Panc1 (cell line): ENCODE measurements around the gene HNF1A. TPM values are rescaled to one million over a fixed set of nuclear protein-coding genes. Genes with fewer than 3 reads are reported as not detected.

Experiments
- ATAC-seq: fragments of 200-7000 bp; cut with Tn5 transposase; 2 replicates; pipeline ENCODE4 v1.9.1; 2020; ENCODE audit warnings: mild to moderate bottlenecking, moderate library complexity
- BruUV-seq: library from RNA; stranded (reverse); fragments of 400-500 nt; replicated peaks from 2 replicates; lab custom pipeline; 2021; lab: Mats Ljungman, UMichigan
- CTCF ChIA-PET: fragments of 300-600 bp; sonication (Branson Sonifier 250); formaldehyde crosslinking; loops from one replicate; lab custom pipeline; 2022; ENCODE audit warnings: antibody characterized with exemption; lab: Charles Lee
- POLR2A ChIA-PET: fragments of 300-600 bp; sonication (Branson Sonifier 250); formaldehyde crosslinking; loops from one replicate; lab custom pipeline; 2022; ENCODE audit warnings: antibody characterized with exemption; lab: Charles Lee
- DNase-seq: peaks from one replicate; pipeline ENCODE4 v3.0.0-alpha.2; 2010; ENCODE audit warnings: low read depth, low spot score
- H3K27ac ChIP-seq: 2 replicates; pipeline ENCODE4 v1.5.1; 2011; ENCODE audit warnings: mild to moderate bottlenecking, low read length, inconsistent platforms
- H3K27me3 ChIP-seq: fragments of 200-500 bp; sonication (Bioruptor generic); 2 replicates; pipeline ENCODE4 v1.6.0; 2014; ENCODE audit warnings: low read length, inconsistent platforms; ENCODE audit not compliant: control insufficient read depth, insufficient read depth
- H3K36me3 ChIP-seq: fragments of 200-500 bp; sonication (Bioruptor generic); 2 replicates; pipeline ENCODE4 v1.5.1; 2014; ENCODE audit warnings: inconsistent platforms, mild to moderate bottlenecking, low read length, moderate library complexity; ENCODE audit not compliant: control insufficient read depth, insufficient read depth
- H3K4me1 ChIP-seq: 2 replicates; pipeline ENCODE4 v1.5.1; 2011; ENCODE audit warnings: inconsistent platforms, mild to moderate bottlenecking, low read length, moderate library complexity; ENCODE audit not compliant: control insufficient read depth, insufficient read depth
- H3K4me3 ChIP-seq, 2 experiments: 2 replicates each; pipeline ENCODE4 v1.5.1; 2011 to 2012; ENCODE audit warnings: low read depth in 2 of 2, low read length in 2 of 2, mild to moderate bottlenecking in 2 of 2, inconsistent platforms in 1 of 2, moderate library complexity in 1 of 2
- H3K9me3 ChIP-seq: fragments of 200-500 bp; sonication (Bioruptor generic); 2 replicates; pipeline ENCODE4 v1.5.1; 2014; ENCODE audit warnings: low read depth, mild to moderate bottlenecking, inconsistent platforms, low read length, moderate library complexity; ENCODE audit not compliant: control insufficient read depth, insufficient read depth
- CTCF ChIP-seq: fragments of 450-650 bp; IDR thresholded peaks from 2 replicates; pipeline ENCODE4 v1.5.1; 2017; ENCODE audit warnings: mild to moderate bottlenecking
- POLR2AphosphoS5 ChIP-seq: IDR thresholded peaks from 2 replicates; pipeline ENCODE4 v1.6.1; 2012; ENCODE audit warnings: mild to moderate bottlenecking, low read depth, low read length, moderate library complexity
- REST ChIP-seq, 2 experiments: IDR thresholded peaks; 2 replicates each; pipeline ENCODE4 v1.6.1; 2011 to 2012; ENCODE audit warnings: low read depth in 2 of 2, control low read depth in 1 of 2, low read length in 1 of 2, mild to moderate bottlenecking in 1 of 2, moderate library complexity in 1 of 2; ENCODE audit not compliant: insufficient read depth in 1 of 2
- SIN3A ChIP-seq: IDR thresholded peaks from 2 replicates; pipeline ENCODE4 v1.6.1; 2012; ENCODE audit warnings: low read depth, mild to moderate bottlenecking, low read length, moderate library complexity, borderline replicate concordance; ENCODE audit not compliant: insufficient read depth
- TCF7L2 ChIP-seq: IDR thresholded peaks from 2 replicates; pipeline ENCODE4 v1.6.1; 2011; ENCODE audit warnings: mild to moderate bottlenecking, low read depth, low read length, inconsistent platforms
- in situ Hi-C: cut with HindIII; loops from 2 replicates; pipeline ENCODE4 v1.10.0; 2016; ENCODE audit warnings: low sequenced_read_pairs, low pct_unique_long_range_greater_than_20kb
- intact Hi-C: fragments of 100-400 bp; cut with micrococcal nuclease; formaldehyde crosslinking; loops from one replicate; pipeline ENCODE4 v1.10.0; 2022; ENCODE audit not compliant: unreplicated experiment
- total RNA-seq: library from RNA; stranded (reverse); gene quantifications from one replicate; pipeline ENCODE4 v1.2.1, GENCODE V29; 2021; ENCODE audit not compliant: unreplicated experiment

HNF1A gene
- total RNA-seq, 1 experiment from 2014 or later, result 0.26 TPM

- intact Hi-C loops (no loop called here), in situ Hi-C loops (no loop called here)
- H3K27ac ChIP-seq, result no peak overlapping the region
- ATAC-seq (peak; percentile 55; the same call in 1 of the 2 replicates), DNase-seq (no peak)
- no TSS peak for BruUV-seq
- no peaks in the 10 kb centered on the region for H3K27me3 ChIP-seq
- ChIA-PET CTCF (no interaction called here), POLR2A (no interaction called here)
- H3K4me1 ChIP-seq, result no peaks in the 10 kb centered on the region
- no peaks in the 10 kb centered on the region for H3K9me3 ChIP-seq
- H3K4me3 ChIP-seq, result no peak overlapping the region
- no peak for TF ChIP-seq REST (IDR thresholded peaks at IDR 0.05; ENCODE audit: insufficient read depth in 1 of 2, low read depth in 2 of 2, low read length in 1 of 2)
- TF ChIP-seq CTCF, result no peak
- no peak for TF ChIP-seq POLR2AphosphoS5
- no peak for TF ChIP-seq TCF7L2
- no peak for TF ChIP-seq SIN3A
- no peaks in the 10 kb centered on the region for H3K36me3 ChIP-seq
Measured at GRCh38 chr12:120999191-121000120, 21.1 kb downstream of the HNF1A start.

- intact Hi-C loops (no loop called here), in situ Hi-C loops (no loop called here)
- no peak for DNase-seq
- ChIA-PET CTCF (no interaction called here), POLR2A (no interaction called here)
- no peaks in the 10 kb centered on the region for H3K4me1 ChIP-seq
- no TSS peak for BruUV-seq
- no peak overlapping the region for H3K27ac ChIP-seq
- no peak for ATAC-seq
- no peak overlapping the region for H3K4me3 ChIP-seq
- TF ChIP-seq POLR2AphosphoS5, result no peak
- no peak for TF ChIP-seq SIN3A
- no peaks in the 10 kb centered on the region for H3K36me3 ChIP-seq
- no peaks in the 10 kb centered on the region for H3K27me3 ChIP-seq
- H3K9me3 ChIP-seq, result no peaks in the 10 kb centered on the region
Measured at GRCh38 chr12:121000530-121000929, 22.2 kb downstream of the HNF1A start.

GRCh38 chr12:121001060-121001459 is 22.7 kb downstream of the HNF1A start:
- no peak for TF ChIP-seq TCF7L2
- no peak for TF ChIP-seq CTCF
- no peak for TF ChIP-seq SIN3A
- no peaks in the 10 kb centered on the region for H3K27me3 ChIP-seq
- POLR2A ChIA-PET, result no interaction called here
- no peaks in the 10 kb centered on the region for H3K36me3 ChIP-seq
- H3K9me3 ChIP-seq, result no peaks in the 10 kb centered on the region
- no peaks in the 10 kb centered on the region for H3K4me1 ChIP-seq
- DNase-seq (no peak), ATAC-seq (no peak)
- in situ Hi-C loops, result no loop called here
- intact Hi-C loops, result no loop called here
- no peak overlapping the region for H3K4me3 ChIP-seq
- no TSS peak for BruUV-seq
- CTCF ChIA-PET, result interaction anchor here (0.7 kb wide), 1 partner anchor 20 kb away, joined by 4 read pairs; no protein-coding TSS in a partner anchor
- no peak overlapping the region for H3K27ac ChIP-seq
